DND-41 (cell line): ENCODE measurements around the gene ARHGEF16.

ENCODE experiments used
- EZH2 ChIP-seq: IDR thresholded peaks from 3 replicates; pipeline ENCODE4 v1.6.1; 2012; ENCODE audit warnings: borderline replicate concordance, low read depth, mild to moderate bottlenecking, moderate library complexity, low read length, inconsistent platforms; ENCODE audit not compliant: severe bottlenecking
- TF ChIP-seq, protein P1 (sequence below): IDR thresholded peaks from 2 replicates; pipeline ENCODE4 v1.5.1; 2012; ENCODE audit warnings: borderline replicate concordance, low read length, moderate library complexity, mild to moderate bottlenecking; ENCODE audit not compliant: poor library complexity, severe bottlenecking; ENCODE audit errors: extremely low read depth

GRCh38 chr1:3479511-3480368 is 25.3 kb downstream of the ARHGEF16 start:
- no peak for TF ChIP-seq EZH2
- TF ChIP-seq, protein P1, sequence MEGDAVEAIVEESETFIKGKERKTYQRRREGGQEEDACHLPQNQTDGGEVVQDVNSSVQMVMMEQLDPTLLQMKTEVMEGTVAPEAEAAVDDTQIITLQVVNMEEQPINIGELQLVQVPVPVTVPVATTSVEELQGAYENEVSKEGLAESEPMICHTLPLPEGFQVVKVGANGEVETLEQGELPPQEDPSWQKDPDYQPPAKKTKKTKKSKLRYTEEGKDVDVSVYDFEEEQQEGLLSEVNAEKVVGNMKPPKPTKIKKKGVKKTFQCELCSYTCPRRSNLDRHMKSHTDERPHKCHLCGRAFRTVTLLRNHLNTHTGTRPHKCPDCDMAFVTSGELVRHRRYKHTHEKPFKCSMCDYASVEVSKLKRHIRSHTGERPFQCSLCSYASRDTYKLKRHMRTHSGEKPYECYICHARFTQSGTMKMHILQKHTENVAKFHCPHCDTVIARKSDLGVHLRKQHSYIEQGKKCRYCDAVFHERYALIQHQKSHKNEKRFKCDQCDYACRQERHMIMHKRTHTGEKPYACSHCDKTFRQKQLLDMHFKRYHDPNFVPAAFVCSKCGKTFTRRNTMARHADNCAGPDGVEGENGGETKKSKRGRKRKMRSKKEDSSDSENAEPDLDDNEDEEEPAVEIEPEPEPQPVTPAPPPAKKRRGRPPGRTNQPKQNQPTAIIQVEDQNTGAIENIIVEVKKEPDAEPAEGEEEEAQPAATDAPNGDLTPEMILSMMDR: no peak
